Measurements from ENCODE around the gene THEMIS.

DNA sequence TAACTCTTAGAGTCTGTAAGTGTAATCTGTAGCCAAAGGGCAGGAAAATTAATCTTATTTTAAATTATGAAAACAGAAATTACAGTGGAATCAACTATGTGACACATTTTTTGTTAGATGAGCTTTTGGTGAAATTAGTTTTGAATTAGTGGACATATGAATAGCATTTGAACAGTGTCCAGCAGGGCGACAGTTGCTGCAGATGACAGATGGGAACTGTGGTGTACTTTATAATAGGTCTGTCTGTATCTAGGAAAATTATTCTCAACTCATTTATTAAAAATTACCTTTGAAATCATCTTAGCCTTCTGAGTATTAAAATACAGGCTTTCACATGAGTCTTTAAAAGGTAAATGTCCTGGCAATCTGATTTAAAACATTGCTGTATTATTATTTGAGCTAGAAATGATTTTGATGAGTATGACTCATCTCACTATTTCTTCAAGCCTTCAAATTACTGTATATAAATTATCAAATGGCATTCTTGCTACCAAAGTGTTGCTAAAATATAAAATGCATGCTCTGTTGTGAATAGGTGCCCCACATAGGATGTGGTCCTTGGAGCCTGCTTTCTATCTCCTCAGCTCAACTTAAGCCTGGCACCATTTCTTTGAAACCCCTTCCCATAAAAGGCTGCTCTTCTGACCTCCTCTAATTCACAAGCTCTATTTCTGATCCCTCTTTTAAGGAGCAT, 173.5 kb downstream of the THEMIS start:
- TF ChIP-seq POLR2AphosphoS5 (IDR thresholded peaks at IDR 0.05; ENCODE audit: low read length) (no peak), WRNIP1 (IDR thresholded peaks at IDR 0.05; ENCODE audit: borderline replicate concordance, low read depth, low read length) (no peak), EZH2 (IDR thresholded peaks at IDR 0.05; ENCODE audit: borderline replicate concordance, control insufficient read depth, low read depth, low read length) (no peak), ZSCAN29 (IDR thresholded peaks at IDR 0.05) (no peak), PAX8 (IDR thresholded peaks at IDR 0.05) (no peak), HDGF (IDR thresholded peaks at IDR 0.05) (no peak), JUND (IDR thresholded peaks at IDR 0.05; ENCODE audit: low read depth, low read length) (no peak)
- TF ChIP-seq, protein P1, sequence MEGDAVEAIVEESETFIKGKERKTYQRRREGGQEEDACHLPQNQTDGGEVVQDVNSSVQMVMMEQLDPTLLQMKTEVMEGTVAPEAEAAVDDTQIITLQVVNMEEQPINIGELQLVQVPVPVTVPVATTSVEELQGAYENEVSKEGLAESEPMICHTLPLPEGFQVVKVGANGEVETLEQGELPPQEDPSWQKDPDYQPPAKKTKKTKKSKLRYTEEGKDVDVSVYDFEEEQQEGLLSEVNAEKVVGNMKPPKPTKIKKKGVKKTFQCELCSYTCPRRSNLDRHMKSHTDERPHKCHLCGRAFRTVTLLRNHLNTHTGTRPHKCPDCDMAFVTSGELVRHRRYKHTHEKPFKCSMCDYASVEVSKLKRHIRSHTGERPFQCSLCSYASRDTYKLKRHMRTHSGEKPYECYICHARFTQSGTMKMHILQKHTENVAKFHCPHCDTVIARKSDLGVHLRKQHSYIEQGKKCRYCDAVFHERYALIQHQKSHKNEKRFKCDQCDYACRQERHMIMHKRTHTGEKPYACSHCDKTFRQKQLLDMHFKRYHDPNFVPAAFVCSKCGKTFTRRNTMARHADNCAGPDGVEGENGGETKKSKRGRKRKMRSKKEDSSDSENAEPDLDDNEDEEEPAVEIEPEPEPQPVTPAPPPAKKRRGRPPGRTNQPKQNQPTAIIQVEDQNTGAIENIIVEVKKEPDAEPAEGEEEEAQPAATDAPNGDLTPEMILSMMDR (IDR thresholded peaks at IDR 0.05 in 2 of 3, conservative IDR thresholded peaks at IDR 0.05 in 1 of 3; ENCODE audit: control insufficient read depth in 2 of 3, extremely low read depth in 1 of 3, insufficient read depth in 1 of 3, low read depth in 3 of 3, low read length in 3 of 3) = no peak
- TF ChIP-seq, protein P2, sequence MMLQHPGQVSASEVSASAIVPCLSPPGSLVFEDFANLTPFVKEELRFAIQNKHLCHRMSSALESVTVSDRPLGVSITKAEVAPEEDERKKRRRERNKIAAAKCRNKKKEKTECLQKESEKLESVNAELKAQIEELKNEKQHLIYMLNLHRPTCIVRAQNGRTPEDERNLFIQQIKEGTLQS (IDR thresholded peaks at IDR 0.05; ENCODE audit: borderline replicate concordance, extremely low read depth, low read depth, low read length) = no peak

All from GM12878 (cell line).